Vagina (tissue), 2 donors: ENCODE data around the gene F7. TPM values are rescaled to one million over a fixed set of nuclear protein-coding genes. Genes with fewer than 3 reads are reported as not detected.
A peak's percentile ranks its signal among the peaks of the same experiment; 100 is the strongest.

Source experiments
- DNase-seq, 2 donors: peaks; one replicate each; pipeline ENCODE4 v3.0.0-alpha.2; 2017; ENCODE audit errors: extremely low spot score in 2 of 2
- H3K27ac ChIP-seq: fragments of 200-600 bp; sonication (generic); one replicate; pipeline ENCODE4 v1.5.1; 2019
- H3K27me3 ChIP-seq: fragments of 200-600 bp; sonication (generic); one replicate; pipeline ENCODE4 v1.5.1; 2019
- H3K36me3 ChIP-seq, 2 donors: fragments of 200-600 bp; sonication (generic); one replicate each; pipeline ENCODE4 v1.5.1; 2017 to 2019
- H3K4me1 ChIP-seq: fragments of 200-600 bp; sonication (generic); one replicate; pipeline ENCODE4 v1.5.1; 2019
- H3K4me3 ChIP-seq, 2 donors: fragments of 200-600 bp; sonication (generic); 1 replicate in 1 of 2; 2 replicates in 1 of 2; pipeline ENCODE4 v1.5.1; 2016 to 2019
- H3K9me3 ChIP-seq: fragments of 200-600 bp; sonication (generic); one replicate; pipeline ENCODE4 v1.5.1; 2019
- POLR2A ChIP-seq, 2 donors: fragments of 450-650 bp; IDR thresholded peaks; one replicate each; pipeline ENCODE4 v1.6.1; 2017; ENCODE audit warnings: antibody characterized with exemption in 2 of 2, mild to moderate bottlenecking in 2 of 2, moderate library complexity in 2 of 2
- POLR2AphosphoS5 ChIP-seq, 2 donors: sonication (generic); formaldehyde crosslinking; IDR thresholded peaks; one replicate each; pipeline ENCODE4 v1.9.0; 2017; ENCODE audit warnings: antibody characterized with exemption in 2 of 2, mild to moderate bottlenecking in 2 of 2, low read depth in 1 of 2; ENCODE audit not compliant: insufficient read depth in 1 of 2
- intact Hi-C: fragments of 100-400 bp; cut with DNase I; formaldehyde crosslinking; loops from one replicate; pipeline ENCODE4 v1.15.1; 2023
- total RNA-seq: library from RNA; depleted of rRNA; stranded (reverse); fragments of >200 nt; gene quantifications from one replicate; pipeline ENCODE4 v1.2.3, GENCODE V29; 2016
- TF ChIP-seq, protein P1 (sequence below), 3 experiments: fragments of 450-650 bp in 2 of 3; fragments of 200-600 bp in 1 of 3; sonication (generic) in 1 of 3; IDR thresholded peaks; one replicate each; pipeline ENCODE4 v1.5.1; 2017 to 2019; ENCODE audit warnings: antibody characterized with exemption in 3 of 3, mild to moderate bottlenecking in 2 of 3, moderate library complexity in 2 of 3

The F7 gene
- total RNA-seq, 1 donor from 2014 or later = not detected

DNA sequence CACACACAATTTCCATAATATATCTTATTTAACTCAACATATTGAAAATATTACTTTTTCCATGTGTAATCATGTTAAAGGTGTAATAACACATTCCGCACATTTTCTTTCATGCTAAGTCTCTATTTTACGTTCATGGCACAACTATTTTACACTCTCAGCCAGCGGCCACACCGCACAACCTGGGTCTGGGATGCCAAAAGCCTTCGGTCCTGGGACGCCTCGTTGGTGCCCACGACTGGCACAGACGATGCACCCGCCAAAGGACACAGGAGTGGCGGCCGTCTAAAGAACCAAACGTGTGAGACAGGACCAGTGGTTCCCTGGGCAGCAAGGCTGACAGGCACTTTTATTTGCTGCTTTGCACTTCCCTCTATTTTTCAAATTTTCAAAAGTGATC is 42.8 kb downstream of the F7 start:
- Histone ChIP-seq H3K9me3 (no peaks in the 10 kb centered on the region), H3K27me3 (no peaks in the 10 kb centered on the region), H3K27ac (no peak overlapping the region), H3K4me1 (peaks cover 16% of the 10 kb centered on the region), H3K4me3 (no peak overlapping the region), H3K36me3 (no peaks in the 10 kb centered on the region)
- intact Hi-C loops = no loop called here
- DNase-seq = peak; percentile 55 to 78
- TF ChIP-seq POLR2A (IDR thresholded peaks at IDR 0.05) = no peak
- TF ChIP-seq, protein P1, sequence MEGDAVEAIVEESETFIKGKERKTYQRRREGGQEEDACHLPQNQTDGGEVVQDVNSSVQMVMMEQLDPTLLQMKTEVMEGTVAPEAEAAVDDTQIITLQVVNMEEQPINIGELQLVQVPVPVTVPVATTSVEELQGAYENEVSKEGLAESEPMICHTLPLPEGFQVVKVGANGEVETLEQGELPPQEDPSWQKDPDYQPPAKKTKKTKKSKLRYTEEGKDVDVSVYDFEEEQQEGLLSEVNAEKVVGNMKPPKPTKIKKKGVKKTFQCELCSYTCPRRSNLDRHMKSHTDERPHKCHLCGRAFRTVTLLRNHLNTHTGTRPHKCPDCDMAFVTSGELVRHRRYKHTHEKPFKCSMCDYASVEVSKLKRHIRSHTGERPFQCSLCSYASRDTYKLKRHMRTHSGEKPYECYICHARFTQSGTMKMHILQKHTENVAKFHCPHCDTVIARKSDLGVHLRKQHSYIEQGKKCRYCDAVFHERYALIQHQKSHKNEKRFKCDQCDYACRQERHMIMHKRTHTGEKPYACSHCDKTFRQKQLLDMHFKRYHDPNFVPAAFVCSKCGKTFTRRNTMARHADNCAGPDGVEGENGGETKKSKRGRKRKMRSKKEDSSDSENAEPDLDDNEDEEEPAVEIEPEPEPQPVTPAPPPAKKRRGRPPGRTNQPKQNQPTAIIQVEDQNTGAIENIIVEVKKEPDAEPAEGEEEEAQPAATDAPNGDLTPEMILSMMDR (IDR thresholded peaks at IDR 0.05) = no peak
- TF ChIP-seq POLR2AphosphoS5 (IDR thresholded peaks at IDR 0.05; ENCODE audit: insufficient read depth in 1 of 2, low read depth in 1 of 2) = no peak

- no peak for TF ChIP-seq POLR2A (IDR thresholded peaks at IDR 0.05)
- no peak for TF ChIP-seq POLR2AphosphoS5 (IDR thresholded peaks at IDR 0.05; ENCODE audit: insufficient read depth in 1 of 2, low read depth in 1 of 2)
- TF ChIP-seq, protein P1 (IDR thresholded peaks at IDR 0.05) = no peak
- DNase-seq = peak; percentile 84 to 91
- Histone ChIP-seq H3K27ac (no peak overlapping the region), H3K9me3 (no peaks in the 10 kb centered on the region), H3K27me3 (no peaks in the 10 kb centered on the region), H3K4me3 (no peak overlapping the region), H3K36me3 (no peaks in the 10 kb centered on the region), H3K4me1 (peaks cover 19% of the 10 kb centered on the region)
- intact Hi-C loops = no loop called here
Observed at GRCh38 chr13:113148940-113149503, 43.4 kb downstream of the F7 start.

- no peak overlapping the region for H3K4me3 ChIP-seq
- no peak overlapping the region for H3K27ac ChIP-seq
- H3K27me3 ChIP-seq = no peaks in the 10 kb centered on the region
- DNase-seq = peak; percentile 76 to 89
- H3K9me3 ChIP-seq = no peaks in the 10 kb centered on the region
- no peak for TF ChIP-seq POLR2AphosphoS5 (IDR thresholded peaks at IDR 0.05; ENCODE audit: insufficient read depth in 1 of 2, low read depth in 1 of 2)
- no peak for TF ChIP-seq POLR2A (IDR thresholded peaks at IDR 0.05)
- TF ChIP-seq, protein P1 (IDR thresholded peaks at IDR 0.05) = no peak
- peaks cover 24% of the 10 kb centered on the region for H3K4me1 ChIP-seq
- no peaks in the 10 kb centered on the region for H3K36me3 ChIP-seq
- intact Hi-C loops = loop anchor here (10.0 kb wide), 1 partner anchor 215 kb away; the partner anchor contains the start of gene GRTP1
Observed at GRCh38 chr13:113149711-113150549, 44.3 kb downstream of the F7 start.

DNA sequence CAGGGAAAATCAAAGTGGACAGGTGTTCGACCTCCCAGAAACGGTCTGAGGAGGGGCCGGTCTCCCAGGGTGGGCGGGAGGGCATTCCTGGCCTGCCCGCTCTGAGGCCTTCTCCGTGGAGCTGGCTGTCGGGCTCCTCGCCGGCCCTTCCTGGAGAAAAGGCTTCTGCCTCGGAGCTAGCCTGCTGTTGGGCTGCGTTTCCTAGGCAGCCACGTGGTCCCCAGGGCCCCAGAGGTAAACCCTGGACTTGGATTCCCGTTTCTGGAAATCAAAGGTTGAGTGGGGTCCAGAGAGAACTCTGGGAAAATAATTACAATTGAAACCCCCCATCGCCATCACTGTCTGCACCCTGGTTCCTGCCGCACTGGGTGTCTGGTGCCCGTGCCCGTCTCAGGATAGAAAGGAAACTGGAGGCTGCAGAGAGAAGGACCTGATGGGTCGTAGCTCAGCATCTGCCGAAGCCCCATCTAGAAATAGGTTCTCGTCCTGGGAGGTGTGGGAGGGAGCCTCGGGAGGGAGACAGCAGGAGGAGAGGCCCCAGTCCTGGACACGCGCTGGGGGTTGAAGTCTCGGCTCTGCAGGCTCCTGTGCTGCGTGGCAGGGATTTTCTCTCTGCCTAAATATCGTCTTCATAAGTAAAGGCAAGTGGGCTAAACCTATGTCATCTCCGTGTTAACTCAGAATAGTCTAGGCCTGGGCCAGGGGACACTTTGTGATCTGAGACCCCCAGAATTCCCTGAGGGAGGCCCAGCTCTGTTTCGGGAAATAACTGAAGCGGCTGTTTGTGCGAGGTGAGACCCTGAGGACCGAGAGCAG is 45.2 kb downstream of the F7 start:
- Histone ChIP-seq H3K36me3 (no peaks in the 10 kb centered on the region), H3K27ac (no peak overlapping the region), H3K9me3 (no peaks in the 10 kb centered on the region), H3K4me3 (no peak overlapping the region), H3K27me3 (no peaks in the 10 kb centered on the region), H3K4me1 (peaks cover 24% of the 10 kb centered on the region)
- intact Hi-C loops = loop anchor here (10.0 kb wide), 1 partner anchor 214 kb away; the partner anchor contains the start of gene GRTP1
- TF ChIP-seq POLR2A (IDR thresholded peaks at IDR 0.05) (no peak), POLR2AphosphoS5 (IDR thresholded peaks at IDR 0.05; ENCODE audit: insufficient read depth in 1 of 2, low read depth in 1 of 2) (no peak)
- TF ChIP-seq, protein P1 (IDR thresholded peaks at IDR 0.05) = no peak
- DNase-seq = peak; percentile 86 to 93
